HFFc6 (cell line): ENCODE results near the gene USP3. TPM values are rescaled to one million over a fixed set of nuclear protein-coding genes. Genes with fewer than 3 reads are reported as not detected.

ENCODE experiments used
- DNase-seq: peaks from one replicate; pipeline ENCODE4 v3.0.0-alpha.2; 2018
- H3K27ac Mint-ChIP-seq: 2 replicates; pipeline ENCODE4 v1.8.0; 2020; ENCODE audit warnings: mild to moderate bottlenecking, mixed read lengths
- H3K27me3 Mint-ChIP-seq: 2 replicates; pipeline ENCODE4 v1.8.0; 2021; ENCODE audit warnings: mild to moderate bottlenecking, moderate library complexity, mixed read lengths; ENCODE audit not compliant: insufficient read depth
- H3K36me3 Mint-ChIP-seq: 2 replicates; pipeline ENCODE4 v1.8.0; 2021; ENCODE audit warnings: low read depth, mixed read lengths
- H3K4me1 Mint-ChIP-seq: 2 replicates; pipeline ENCODE4 v1.8.0; 2020; ENCODE audit warnings: low read depth, mixed read lengths
- H3K4me3 Mint-ChIP-seq: 2 replicates; pipeline ENCODE4 v1.8.0; 2020; ENCODE audit warnings: mild to moderate bottlenecking, moderate library complexity, mixed read lengths
- H3K9me3 Mint-ChIP-seq: 2 replicates; pipeline ENCODE4 v1.8.0; 2020; ENCODE audit warnings: mild to moderate bottlenecking, mixed read lengths
- total RNA-seq, 6 experiments: library from RNA; stranded (reverse); fragmentation: NEBNext Ultra II Directional; extraction: Animal tissue kit (Norgen Biotek cat#: 25700); gene quantifications; 2 replicates in 1 of 6; 3 replicates in 5 of 6; pipeline ENCODE4 v1.2.3, GENCODE V29; 2021
- TF ChIP-seq, protein P1 (sequence below): fragments of 200-600 bp; sonication (generic); IDR thresholded peaks from 2 replicates; pipeline ENCODE4 v1.5.0; 2021; ENCODE audit warnings: antibody characterized with exemption, mild to moderate bottlenecking

USP3 gene
- total RNA-seq, 6 experiments from 2014 or later, result 16.8 to 26.2 (median 23.1) TPM

- H3K9me3 Mint-ChIP-seq, result 0 out of 2 replicates have a peak, but pooled peaks cover 3% of the 10 kb centered on the region
- TF ChIP-seq, protein P1, sequence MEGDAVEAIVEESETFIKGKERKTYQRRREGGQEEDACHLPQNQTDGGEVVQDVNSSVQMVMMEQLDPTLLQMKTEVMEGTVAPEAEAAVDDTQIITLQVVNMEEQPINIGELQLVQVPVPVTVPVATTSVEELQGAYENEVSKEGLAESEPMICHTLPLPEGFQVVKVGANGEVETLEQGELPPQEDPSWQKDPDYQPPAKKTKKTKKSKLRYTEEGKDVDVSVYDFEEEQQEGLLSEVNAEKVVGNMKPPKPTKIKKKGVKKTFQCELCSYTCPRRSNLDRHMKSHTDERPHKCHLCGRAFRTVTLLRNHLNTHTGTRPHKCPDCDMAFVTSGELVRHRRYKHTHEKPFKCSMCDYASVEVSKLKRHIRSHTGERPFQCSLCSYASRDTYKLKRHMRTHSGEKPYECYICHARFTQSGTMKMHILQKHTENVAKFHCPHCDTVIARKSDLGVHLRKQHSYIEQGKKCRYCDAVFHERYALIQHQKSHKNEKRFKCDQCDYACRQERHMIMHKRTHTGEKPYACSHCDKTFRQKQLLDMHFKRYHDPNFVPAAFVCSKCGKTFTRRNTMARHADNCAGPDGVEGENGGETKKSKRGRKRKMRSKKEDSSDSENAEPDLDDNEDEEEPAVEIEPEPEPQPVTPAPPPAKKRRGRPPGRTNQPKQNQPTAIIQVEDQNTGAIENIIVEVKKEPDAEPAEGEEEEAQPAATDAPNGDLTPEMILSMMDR, result no peak
- H3K36me3 Mint-ChIP-seq, result no peaks in the 10 kb centered on the region
These were observed 39.3 kb upstream of the USP3 start for GRCh38 chr15:63465104-63465503.

GRCh38 chr15:63466378-63467192, 37.8 kb upstream of the USP3 start:
- TF ChIP-seq, protein P1, result peak; percentile 85
- H3K36me3 Mint-ChIP-seq, result no peaks in the 10 kb centered on the region
- H3K27me3 Mint-ChIP-seq, result peaks cover 5% of the 10 kb centered on the region; the same call in 1 of the 2 replicates
- DNase-seq, result peak; percentile 46
- H3K4me1 Mint-ChIP-seq, result peaks cover 48% of the 10 kb centered on the region
- H3K27ac Mint-ChIP-seq, result no peak overlapping the region
- no peaks in the 10 kb centered on the region for H3K9me3 Mint-ChIP-seq
- H3K4me3 Mint-ChIP-seq, result no peak overlapping the region

More at GRCh38 chr15:63465104-63465503, 39.3 kb upstream of the USP3 start:
- peaks cover 55% of the 10 kb centered on the region for H3K4me1 Mint-ChIP-seq
- no peak overlapping the region for H3K4me3 Mint-ChIP-seq
- H3K27ac Mint-ChIP-seq, result no peak overlapping the region; the same call in 1 of the 2 replicates
- no peak for DNase-seq
- peaks cover 5% of the 10 kb centered on the region; the same call in 1 of the 2 replicates for H3K27me3 Mint-ChIP-seq

DNA sequence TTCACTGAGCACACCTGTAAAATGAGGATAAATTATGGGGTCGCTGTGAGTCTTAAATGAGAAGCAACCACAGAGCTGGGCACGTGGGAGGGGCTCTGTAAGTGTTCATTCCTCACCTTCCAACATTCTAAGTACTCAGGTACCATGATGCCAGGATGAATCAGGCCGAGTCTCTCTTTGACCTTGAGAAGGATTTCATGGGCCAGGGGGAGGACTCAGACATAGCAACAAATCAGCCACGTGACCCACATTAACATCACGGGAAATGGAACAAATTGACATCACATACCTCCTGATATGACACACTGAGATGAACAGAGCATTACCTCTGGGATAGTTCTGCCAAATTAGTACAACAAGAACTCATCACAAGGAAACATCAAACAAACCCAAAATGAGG, 35.2 kb upstream of the USP3 start:
- Mint-ChIP-seq H3K36me3 (no peaks in the 10 kb centered on the region), H3K27ac (no peak overlapping the region), H3K9me3 (no peaks in the 10 kb centered on the region), H3K4me3 (no peak overlapping the region), H3K27me3 (peaks cover 5% of the 10 kb centered on the region; the same call in 1 of the 2 replicates), H3K4me1 (peaks cover 36% of the 10 kb centered on the region)
- no peak for DNase-seq
- TF ChIP-seq, protein P1, result no peak

DNA sequence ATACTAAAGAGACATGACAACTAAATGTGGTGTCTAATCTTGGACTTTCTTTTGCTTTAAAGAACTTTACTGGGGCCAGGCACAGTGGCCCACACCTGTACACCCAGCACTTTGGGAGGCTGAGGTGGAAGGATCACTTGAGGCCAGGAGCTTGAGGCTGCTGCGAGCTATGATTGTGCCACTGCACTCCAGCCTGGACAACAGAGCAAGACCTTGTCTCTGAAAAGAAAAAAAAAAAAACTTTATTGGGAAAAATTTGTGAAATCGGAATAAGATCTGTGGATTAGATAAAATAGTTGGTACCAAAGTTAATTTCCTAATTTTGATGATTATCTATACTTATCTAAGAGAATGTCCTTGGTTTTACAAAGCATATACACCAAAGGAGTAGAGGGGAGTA, 34.4 kb upstream of the USP3 start:
- TF ChIP-seq, protein P1, result no peak
- Mint-ChIP-seq H3K27me3 (peaks cover 5% of the 10 kb centered on the region; the same call in 1 of the 2 replicates), H3K27ac (no peak overlapping the region), H3K4me1 (peaks cover 38% of the 10 kb centered on the region), H3K4me3 (no peak overlapping the region), H3K9me3 (no peaks in the 10 kb centered on the region), H3K36me3 (no peaks in the 10 kb centered on the region)
- DNase-seq, result no peak

DNA sequence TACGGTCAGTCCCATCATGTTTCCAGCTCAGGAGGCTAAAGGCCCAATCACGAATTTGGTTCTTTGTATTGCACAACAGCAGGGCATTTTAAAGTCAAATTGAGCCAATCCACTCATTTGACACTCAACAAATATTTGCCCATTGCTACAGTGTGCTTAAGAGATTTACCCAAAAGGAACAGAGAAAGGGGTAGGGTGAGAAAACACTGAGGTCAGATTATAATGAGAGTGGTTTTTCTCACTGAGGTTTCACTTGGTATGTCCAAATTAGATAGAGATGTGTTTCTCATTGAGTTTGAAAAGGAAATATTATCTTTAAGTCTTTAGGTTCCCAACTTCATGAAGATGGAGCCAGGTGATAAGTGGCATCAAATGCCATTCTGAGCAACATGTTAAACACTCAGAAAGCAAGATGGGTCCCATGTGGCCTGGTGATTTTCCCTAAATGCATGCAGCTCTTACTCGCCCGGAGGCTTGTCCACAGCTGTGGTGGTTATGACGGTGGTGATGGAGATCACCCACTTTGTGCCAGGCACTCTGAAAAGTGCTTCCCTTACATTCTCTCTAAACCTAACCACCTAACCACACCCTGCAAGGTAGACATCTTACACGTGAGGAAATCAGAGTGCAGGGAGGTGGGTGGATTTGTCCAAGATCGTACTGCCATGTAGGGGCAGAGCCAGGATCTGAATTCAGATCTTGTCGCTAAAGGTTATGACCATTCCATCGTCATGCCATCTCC, 31.2 kb upstream of the USP3 start:
- Mint-ChIP-seq H3K27me3 (peaks cover 5% of the 10 kb centered on the region; the same call in 1 of the 2 replicates), H3K4me1 (peaks cover 37% of the 10 kb centered on the region), H3K9me3 (no peaks in the 10 kb centered on the region), H3K4me3 (no peak overlapping the region), H3K36me3 (no peaks in the 10 kb centered on the region), H3K27ac (no peak overlapping the region)
- no peak for DNase-seq
- TF ChIP-seq, protein P1, result no peak
